GM23338 (cell line): ENCODE data around the gene SPEM2. TPM values are rescaled to one million over a fixed set of nuclear protein-coding genes. Genes with fewer than 3 reads are reported as not detected.

Experiments
- ATAC-seq: fragments of 200-7000 bp; cut with Tn5 transposase; 3 replicates; pipeline ENCODE4 v1.9.1; 2020
- DNase-seq: peaks from one replicate; pipeline ENCODE4 v3.0.0-alpha.2; 2015; ENCODE audit warnings: low spot score
- H2AFZ ChIP-seq: fragments of 200-600 bp; sonication (generic); 2 replicates; pipeline ENCODE4 v1.8.0; 2016; ENCODE audit warnings: antibody characterized with exemption, mild to moderate bottlenecking, moderate library complexity
- H3F3A ChIP-seq: fragments of 200-600 bp; sonication (generic); replicated peaks from 2 replicates; pipeline ENCODE4 v1.8.0; 2017; ENCODE audit warnings: antibody characterized with exemption, mixed run types, low read depth
- H3K27ac ChIP-seq: fragments of 200-600 bp; sonication (generic); 2 replicates; pipeline ENCODE4 v1.6.1; 2016; ENCODE audit warnings: low read depth
- H3K27me3 ChIP-seq: fragments of 200-600 bp; sonication (generic); 2 replicates; pipeline ENCODE4 v1.8.0; 2016; ENCODE audit warnings: mild to moderate bottlenecking, mixed run types, moderate library complexity; ENCODE audit not compliant: insufficient read depth
- H3K36me3 ChIP-seq: fragments of 200-600 bp; sonication (generic); 2 replicates; pipeline ENCODE4 v1.8.0; 2016; ENCODE audit warnings: mild to moderate bottlenecking; ENCODE audit not compliant: insufficient read depth
- H3K4me1 ChIP-seq: fragments of 200-600 bp; sonication (generic); 2 replicates; pipeline ENCODE4 v1.8.0; 2016; ENCODE audit warnings: mild to moderate bottlenecking, moderate library complexity; ENCODE audit not compliant: insufficient read depth
- H3K4me2 ChIP-seq: fragments of 200-600 bp; sonication (generic); 2 replicates; pipeline ENCODE4 v1.7.1; 2017; ENCODE audit warnings: mixed run types
- H3K4me3 ChIP-seq: fragments of 200-600 bp; sonication (generic); 2 replicates; pipeline ENCODE4 v1.6.1; 2016; ENCODE audit warnings: mixed run types
- H3K79me2 ChIP-seq: fragments of 200-600 bp; sonication (generic); replicated peaks from 2 replicates; pipeline ENCODE4 v1.8.0; 2017; ENCODE audit warnings: mild to moderate bottlenecking; ENCODE audit not compliant: insufficient read depth
- H3K9me2 ChIP-seq: fragments of 200-600 bp; sonication (generic); 2 replicates; pipeline ENCODE4 v1.8.0; 2017; ENCODE audit not compliant: insufficient read depth
- H4K20me1 ChIP-seq: fragments of 200-600 bp; sonication (generic); replicated peaks from 2 replicates; pipeline ENCODE4 v1.8.0; 2017; ENCODE audit warnings: mild to moderate bottlenecking; ENCODE audit not compliant: insufficient read depth
- H3K27ac Mint-ChIP-seq: 2 replicates; pipeline ENCODE4 v1.8.0; 2020; ENCODE audit warnings: inconsistent platforms, mild to moderate bottlenecking, moderate library complexity, mixed read lengths
- H3K27me3 Mint-ChIP-seq: 3 replicates; pipeline ENCODE4 v1.8.0; 2022; ENCODE audit warnings: low read depth, mild to moderate bottlenecking, moderate library complexity, mixed read lengths, inconsistent platforms; ENCODE audit not compliant: insufficient read depth, poor library complexity
- H3K36me3 Mint-ChIP-seq: 3 replicates; pipeline ENCODE4 v1.8.0; 2021; ENCODE audit warnings: low read depth, mild to moderate bottlenecking, inconsistent platforms, moderate library complexity, mixed read lengths
- H3K4me1 Mint-ChIP-seq: 3 replicates; pipeline ENCODE4 v1.8.0; 2020; ENCODE audit warnings: mild to moderate bottlenecking, inconsistent platforms, mixed read lengths
- H3K4me3 Mint-ChIP-seq: 3 replicates; pipeline ENCODE4 v1.8.0; 2021; ENCODE audit warnings: moderate library complexity, mild to moderate bottlenecking, inconsistent platforms, mixed read lengths
- H3K9me3 Mint-ChIP-seq: 3 replicates; pipeline ENCODE4 v1.8.0; 2020; ENCODE audit warnings: moderate library complexity, mild to moderate bottlenecking, inconsistent platforms, mixed read lengths
- CREB1 ChIP-seq: fragments of 250-450 bp; sonication (Bioruptor Pico); IDR thresholded peaks from 2 replicates; pipeline ENCODE4 v1.5.0; 2020; ENCODE audit warnings: low read depth, mild to moderate bottlenecking, moderate library complexity
- CTCF ChIP-seq, 2 experiments: fragments of 200-600 bp in 1 of 2; sonication (generic) in 1 of 2; conservative IDR thresholded peaks; 2 replicates each; pipeline versions ENCODE4 v1.5.1 to v1.6.1; 2016 to 2017; ENCODE audit warnings: antibody characterized with exemption in 2 of 2, low read depth in 2 of 2, mild to moderate bottlenecking in 2 of 2, moderate library complexity in 1 of 2
- ETS1 ChIP-seq: IDR thresholded peaks from 2 replicates; pipeline ENCODE4 v1.6.1; 2016; ENCODE audit warnings: antibody characterized with exemption
- EZH2 ChIP-seq: fragments of 200-600 bp; sonication (generic); IDR thresholded peaks from one replicate; pipeline ENCODE4 v1.8.0; 2017; ENCODE audit warnings: antibody characterized with exemption, mild to moderate bottlenecking, low read depth; ENCODE audit not compliant: unreplicated experiment
- EZH2phosphoT487 ChIP-seq: fragments of 200-600 bp; sonication (generic); IDR thresholded peaks from one replicate; pipeline ENCODE4 v1.8.1; 2018; ENCODE audit warnings: antibody characterized with exemption; ENCODE audit not compliant: unreplicated experiment
- NANOG ChIP-seq: IDR thresholded peaks from 2 replicates; pipeline ENCODE4 v1.6.1; 2016; ENCODE audit warnings: antibody characterized with exemption, borderline replicate concordance
- POLR2AphosphoS5 ChIP-seq: IDR thresholded peaks from 2 replicates; pipeline ENCODE4 v1.6.1; 2016; ENCODE audit warnings: antibody characterized with exemption, low read depth
- REST ChIP-seq: IDR thresholded peaks from one replicate; pipeline ENCODE4 v1.6.1; 2018; ENCODE audit warnings: antibody characterized with exemption; ENCODE audit not compliant: unreplicated experiment
- ZNF331 ChIP-seq: fragments of 250-450 bp; sonication (Bioruptor Pico); IDR thresholded peaks from 2 replicates; pipeline ENCODE4 v1.5.0; 2020; ENCODE audit warnings: low read depth, mild to moderate bottlenecking, moderate library complexity
- polyA plus RNA-seq: library from polyadenylated mRNA; unstranded; fragments of >200 nt; fragmentation: Nextera tagmentation; extraction: Ambion mirVana; gene quantifications from 2 replicates; pipeline ENCODE4 v1.2.1, GENCODE V29; 2016
- total RNA-seq: library from RNA; depleted of rRNA; stranded (reverse); fragments of >200 nt; shearing (Covaris generic); gene quantifications from 2 replicates; pipeline ENCODE4 v1.2.3, GENCODE V29; 2014

Gene SPEM2
- total and polyA plus RNA-seq, 2 experiments from 2014 or later = not detected

GRCh38 chr17:7432296-7432695, 6.9 kb downstream of the SPEM2 start (continued):
- TF ChIP-seq REST (no peak), NANOG (no peak), CREB1 (CRISPR knock-in tag) (no peak), ETS1 (no peak), POLR2AphosphoS5 (no peak), EZH2phosphoT487 (no peak), EZH2 (no peak), ZNF331 (CRISPR knock-in tag) (no peak)

- no peaks in the 10 kb centered on the region for H3K36me3 Mint-ChIP-seq
- Histone ChIP-seq H2AFZ (peak overlapping the region; percentile 72), H3K9me2 (0 out of 2 replicates have a peak, but pooled peaks cover 12% of the 10 kb centered on the region), H3K79me2 (no peaks in the 10 kb centered on the region), H4K20me1 (no peaks in the 10 kb centered on the region; the same call in 1 of the 2 replicates), H3K4me1 (peaks cover 7% of the 10 kb centered on the region), H3K27me3 (peaks cover 25% of the 10 kb centered on the region), H3K27ac (peak overlapping the region; percentile 27), H3K36me3 (no peaks in the 10 kb centered on the region), H3K4me3 (peak overlapping the region; percentile 98), H3K4me2 (peak overlapping the region; percentile 76), H3F3A (peaks cover 30% of the 10 kb centered on the region)
- DNase-seq = peak; percentile 80
- peak overlapping the region; percentile 91 for H3K27ac Mint-ChIP-seq
- peak; percentile 11 for ATAC-seq
- no peak for TF ChIP-seq CREB1 (CRISPR knock-in tag)
- TF ChIP-seq CTCF (conservative IDR thresholded peaks at IDR 0.05; ENCODE audit: low read depth in 2 of 2) = peak; percentile 34 to 44; a peak in 3 of 4 replicates
- no peaks in the 10 kb centered on the region for H3K9me3 Mint-ChIP-seq
- peak overlapping the region; percentile 84 for H3K4me3 Mint-ChIP-seq
- H3K4me1 Mint-ChIP-seq = peaks cover 18% of the 10 kb centered on the region
- H3K27me3 Mint-ChIP-seq = peaks cover 40% of the 10 kb centered on the region
Observed at GRCh38 chr17:7435676-7436555, 10.5 kb downstream of the SPEM2 start.
